AG04449 (cell line): ENCODE data around the gene TRIML1.

Experiments
- CTCF ChIA-PET: fragments of 350-600 bp; formaldehyde crosslinking; extraction: SDS; loops from one replicate; lab custom pipeline; 2021; ENCODE audit warnings: antibody characterized with exemption; lab: Yijun Ruan, JAX
- POLR2A ChIA-PET: fragments of 400-600, 350-600 bp; formaldehyde crosslinking; extraction: SDS; loops from one replicate; lab custom pipeline; 2020; ENCODE audit warnings: antibody characterized with exemption, inconsistent platforms; lab: Yijun Ruan, JAX
- DNase-seq: peaks from one replicate; pipeline ENCODE4 v3.0.0-alpha.2; 2010; ENCODE audit warnings: low read depth, low spot score
- H3K4me3 ChIP-seq: 2 replicates; pipeline ENCODE4 v1.5.1; 2011; ENCODE audit warnings: low read depth, mild to moderate bottlenecking, control low read depth, low read length
- CTCF ChIP-seq: IDR thresholded peaks from one replicate; pipeline ENCODE4 v1.5.1; 2011; ENCODE audit warnings: mild to moderate bottlenecking, moderate library complexity, low read length, control low read depth, inconsistent platforms; ENCODE audit not compliant: insufficient read depth; ENCODE audit errors: missing control alignments

The TRIML1 gene

GRCh38 chr4:188160406-188160805 lies 21.2 kb downstream of the TRIML1 start:
- no peak overlapping the region for H3K4me3 ChIP-seq
- CTCF ChIA-PET = no interaction called here
- TF ChIP-seq CTCF = no peak
- DNase-seq = no peak
- POLR2A ChIA-PET = no interaction called here

GRCh38 chr4:188161167-188161566 lies 21.9 kb downstream of the TRIML1 start:
- no peak for DNase-seq
- CTCF ChIA-PET = no interaction called here
- H3K4me3 ChIP-seq = no peak overlapping the region
- no peak for TF ChIP-seq CTCF
- POLR2A ChIA-PET = no interaction called here

GRCh38 chr4:188162698-188163097 lies 23.5 kb downstream of the TRIML1 start:
- DNase-seq = no peak
- H3K4me3 ChIP-seq = no peak overlapping the region
- POLR2A ChIA-PET = no interaction called here
- CTCF ChIA-PET = no interaction called here
- no peak for TF ChIP-seq CTCF

- ChIA-PET CTCF (no interaction called here), POLR2A (no interaction called here)
- H3K4me3 ChIP-seq = no peak overlapping the region
- no peak for DNase-seq
- no peak for TF ChIP-seq CTCF
These were observed 29.6 kb downstream of the TRIML1 start for GRCh38 chr4:188168726-188169373.

GRCh38 chr4:188171551-188171950 lies 32.3 kb downstream of the TRIML1 start:
- no peak overlapping the region for H3K4me3 ChIP-seq
- ChIA-PET POLR2A (no interaction called here), CTCF (no interaction called here)
- TF ChIP-seq CTCF = no peak
- no peak for DNase-seq

- CTCF ChIA-PET = no interaction called here
- POLR2A ChIA-PET = no interaction called here
- DNase-seq = no peak
- H3K4me3 ChIP-seq = no peak overlapping the region
- TF ChIP-seq CTCF = no peak
These were observed 36.0 kb downstream of the TRIML1 start for GRCh38 chr4:188175288-188175687.
